HFFc6 (cell line): ENCODE results near the gene DHX35. TPM values are rescaled to one million over a fixed set of nuclear protein-coding genes. Genes with fewer than 3 reads are reported as not detected.
"Not testable (repeated sequence)": the region's sequence is repeated elsewhere in the genome, so short reads cannot be mapped to it uniquely, and the experiment has no call there.

Experiments
- DNase-seq: peaks from one replicate; pipeline ENCODE4 v3.0.0-alpha.2; 2018
- H3K27ac Mint-ChIP-seq: 2 replicates; pipeline ENCODE4 v1.8.0; 2020; ENCODE audit warnings: mild to moderate bottlenecking, mixed read lengths
- H3K27me3 Mint-ChIP-seq: 2 replicates; pipeline ENCODE4 v1.8.0; 2021; ENCODE audit warnings: mild to moderate bottlenecking, moderate library complexity, mixed read lengths; ENCODE audit not compliant: insufficient read depth
- H3K36me3 Mint-ChIP-seq: 2 replicates; pipeline ENCODE4 v1.8.0; 2021; ENCODE audit warnings: low read depth, mixed read lengths
- H3K4me1 Mint-ChIP-seq: 2 replicates; pipeline ENCODE4 v1.8.0; 2020; ENCODE audit warnings: low read depth, mixed read lengths
- H3K4me3 Mint-ChIP-seq: 2 replicates; pipeline ENCODE4 v1.8.0; 2020; ENCODE audit warnings: mild to moderate bottlenecking, moderate library complexity, mixed read lengths
- H3K9me3 Mint-ChIP-seq: 2 replicates; pipeline ENCODE4 v1.8.0; 2020; ENCODE audit warnings: mild to moderate bottlenecking, mixed read lengths
- CTCF ChIP-seq: fragments of 200-600 bp; sonication (generic); IDR thresholded peaks from 2 replicates; pipeline ENCODE4 v1.5.0; 2021; ENCODE audit warnings: antibody characterized with exemption, mild to moderate bottlenecking
- total RNA-seq, 6 experiments: library from RNA; stranded (reverse); fragmentation: NEBNext Ultra II Directional; extraction: Animal tissue kit (Norgen Biotek cat#: 25700); gene quantifications; 2 replicates in 1 of 6; 3 replicates in 5 of 6; pipeline ENCODE4 v1.2.3, GENCODE V29; 2021

Gene DHX35
- total RNA-seq, 6 experiments from 2014 or later = 5.7 to 7.6 (median 6.8) TPM

GRCh38 chr20:38995536-38996044, 33.4 kb downstream of the DHX35 start:
- Mint-ChIP-seq H3K27ac (no peak overlapping the region), H3K4me3 (no peak overlapping the region), H3K4me1 (peaks cover 10% of the 10 kb centered on the region), H3K36me3 (peaks cover 37% of the 10 kb centered on the region), H3K9me3 (no peaks in the 10 kb centered on the region), H3K27me3 (peaks cover 2% of the 10 kb centered on the region; the same call in 1 of the 2 replicates)
- TF ChIP-seq CTCF = no peak
- no peak for DNase-seq

- H3K4me3 Mint-ChIP-seq, H3K9me3 Mint-ChIP-seq, H3K27me3 Mint-ChIP-seq, H3K4me1 Mint-ChIP-seq, DNase-seq, H3K27ac Mint-ChIP-seq: not testable (repeated sequence)
- peaks cover 40% of the 10 kb centered on the region for H3K36me3 Mint-ChIP-seq
Measured at GRCh38 chr20:38996866-38997265, 34.7 kb downstream of the DHX35 start.

GRCh38 chr20:38997622-38998021, 35.5 kb downstream of the DHX35 start:
- TF ChIP-seq CTCF = no peak
- H3K9me3 Mint-ChIP-seq = no peaks in the 10 kb centered on the region
- peaks cover 5% of the 10 kb centered on the region for H3K4me1 Mint-ChIP-seq
- peaks cover 42% of the 10 kb centered on the region for H3K36me3 Mint-ChIP-seq
- DNase-seq = no peak
- peaks cover 2% of the 10 kb centered on the region; the same call in 1 of the 2 replicates for H3K27me3 Mint-ChIP-seq
- H3K27ac Mint-ChIP-seq = no peak overlapping the region
- H3K4me3 Mint-ChIP-seq = no peak overlapping the region

GRCh38 chr20:38999217-38999616, 37.1 kb downstream of the DHX35 start:
- Mint-ChIP-seq H3K27me3 (peaks cover 2% of the 10 kb centered on the region; the same call in 1 of the 2 replicates), H3K4me1 (no peaks in the 10 kb centered on the region), H3K36me3 (peaks cover 49% of the 10 kb centered on the region), H3K27ac (no peak overlapping the region), H3K9me3 (no peaks in the 10 kb centered on the region), H3K4me3 (no peak overlapping the region)
- no peak for DNase-seq
- TF ChIP-seq CTCF = no peak

GRCh38 chr20:38999965-39000910, 38.1 kb downstream of the DHX35 start:
- no peaks in the 10 kb centered on the region for H3K4me1 Mint-ChIP-seq
- H3K27ac Mint-ChIP-seq = no peak overlapping the region
- peaks cover 44% of the 10 kb centered on the region for H3K36me3 Mint-ChIP-seq
- no peak overlapping the region for H3K4me3 Mint-ChIP-seq
- TF ChIP-seq CTCF = no peak
- H3K9me3 Mint-ChIP-seq = no peaks in the 10 kb centered on the region
- peaks cover 2% of the 10 kb centered on the region; the same call in 1 of the 2 replicates for H3K27me3 Mint-ChIP-seq
- no peak for DNase-seq

- H3K4me3 Mint-ChIP-seq = no peak overlapping the region
- peaks cover 22% of the 10 kb centered on the region for H3K36me3 Mint-ChIP-seq
- no peaks in the 10 kb centered on the region for H3K4me1 Mint-ChIP-seq
- no peak overlapping the region for H3K27ac Mint-ChIP-seq
- no peaks in the 10 kb centered on the region for H3K9me3 Mint-ChIP-seq
- no peak for DNase-seq
- no peak for TF ChIP-seq CTCF
- no peaks in the 10 kb centered on the region; the same call in 1 of the 2 replicates for H3K27me3 Mint-ChIP-seq
Measured at GRCh38 chr20:39004508-39004907, 42.4 kb downstream of the DHX35 start.
